GM21825 (cell line): ENCODE measurements around the gene CGNL1.

Source experiments
- ATAC-seq: cut with Tn5 transposase; IDR thresholded peaks from one replicate; pipeline ENCODE4 v1.9.1; 2021; ENCODE audit warnings: mild to moderate bottlenecking, moderate library complexity; ENCODE audit not compliant: unreplicated experiment

Gene CGNL1

GRCh38 chr15:57592836-57593420, 216.6 kb downstream of the CGNL1 start:
- no peak for ATAC-seq

GRCh38 chr15:57594479-57594878, 218.2 kb downstream of the CGNL1 start:
- no peak for ATAC-seq

GRCh38 chr15:57595011-57595866, 218.9 kb downstream of the CGNL1 start:
- ATAC-seq, result no peak

- ATAC-seq, result no peak
These were observed 220.1 kb downstream of the CGNL1 start for GRCh38 chr15:57596301-57596855.

GRCh38 chr15:57596978-57597377, 220.7 kb downstream of the CGNL1 start:
- no peak for ATAC-seq

GRCh38 chr15:57597431-57597830, 221.1 kb downstream of the CGNL1 start:
- ATAC-seq, result no peak

GRCh38 chr15:57598346-57598745, 222.0 kb downstream of the CGNL1 start:
- ATAC-seq, result no peak

- ATAC-seq, result no peak
These were observed 223.0 kb downstream of the CGNL1 start for GRCh38 chr15:57599296-57599810.

GRCh38 chr15:57600197-57600596, 223.9 kb downstream of the CGNL1 start:
- no peak for ATAC-seq
